SW 1271 (cell line): Measurements from ENCODE around the gene ELAVL2.

Experiments
- DNase-seq, 2 experiments: peaks; one replicate each; lab custom pipeline; 2025; lab: John Stamatoyannopoulos, UW

The ELAVL2 gene

GRCh38 chr9:23659346-23660006 is 166.6 kb downstream of the ELAVL2 start:
- DNase-seq = no peak

- DNase-seq = no peak
Measured at GRCh38 chr9:23658376-23659258, 167.4 kb downstream of the ELAVL2 start.

DNA sequence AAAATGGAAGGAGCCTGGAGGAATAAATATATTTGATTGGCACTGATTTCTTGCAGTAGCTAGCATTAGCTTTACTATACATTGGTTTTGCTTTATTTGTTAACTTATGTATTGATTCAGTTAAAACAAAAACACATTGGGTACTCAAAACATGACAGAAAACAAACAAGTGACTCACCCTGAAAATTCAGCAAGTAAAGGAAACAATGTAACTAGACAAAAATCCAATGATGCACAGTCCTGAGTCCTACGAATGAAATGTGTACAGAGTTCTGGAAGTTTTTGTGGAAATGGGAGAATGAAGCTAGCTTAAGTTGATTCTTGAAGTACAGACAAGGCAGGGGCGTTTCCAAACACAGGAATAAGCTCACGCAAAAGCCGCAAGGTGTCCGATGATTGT is 175.0 kb downstream of the ELAVL2 start:
- no peak for DNase-seq

- DNase-seq = no peak
Measured at GRCh38 chr9:23648651-23649050, 177.4 kb downstream of the ELAVL2 start.

GRCh38 chr9:23644896-23645295 is 181.1 kb downstream of the ELAVL2 start:
- DNase-seq = no peak

- no peak for DNase-seq
Measured at GRCh38 chr9:23644326-23644725, 181.7 kb downstream of the ELAVL2 start.

- no peak for DNase-seq
Measured at GRCh38 chr9:23643656-23644258, 182.3 kb downstream of the ELAVL2 start.
